GM04503 (cell line): ENCODE measurements around the gene FNBP1.

Experiments used
- DNase-seq: peaks from one replicate; pipeline ENCODE4 v3.0.0-alpha.2; 2012; ENCODE audit warnings: low read depth

Gene FNBP1

GRCh38 chr9:130042885-130043653 lies at the start of gene FNBP1:
FNBP1 (minus strand) TSS chr9:130043189; CDS start chr9:130042975, 214 bp downstream.
- DNase-seq, result no peak

- no peak for DNase-seq
Observed at GRCh38 chr9:130090915-130091314, 47.9 kb upstream of the FNBP1 start.

- DNase-seq, result no peak
Observed at GRCh38 chr9:130089141-130089540, 46.2 kb upstream of the FNBP1 start.

GRCh38 chr9:130088051-130088450 lies 45.1 kb upstream of the FNBP1 start:
- no peak for DNase-seq

- no peak for DNase-seq
Observed at GRCh38 chr9:130084337-130084736, 41.3 kb upstream of the FNBP1 start.

GRCh38 chr9:130078547-130078946 lies 35.6 kb upstream of the FNBP1 start:
- DNase-seq, result no peak

GRCh38 chr9:130073373-130073772 lies 30.4 kb upstream of the FNBP1 start:
- no peak for DNase-seq

GRCh38 chr9:130072515-130073235 lies 29.7 kb upstream of the FNBP1 start:
- no peak for DNase-seq

- no peak for DNase-seq
Observed at GRCh38 chr9:130069048-130069447, 26.1 kb upstream of the FNBP1 start.

- no peak for DNase-seq
Observed at GRCh38 chr9:130064621-130065020, 21.6 kb upstream of the FNBP1 start.

- DNase-seq, result no peak
Observed at GRCh38 chr9:130062750-130063149, 19.8 kb upstream of the FNBP1 start.

- DNase-seq, result no peak
Observed at GRCh38 chr9:130060296-130060695, 17.3 kb upstream of the FNBP1 start.

- DNase-seq, result no peak
Observed at GRCh38 chr9:130058887-130059286, 15.9 kb upstream of the FNBP1 start.

- DNase-seq, result no peak
Observed at GRCh38 chr9:130058154-130058553, 15.2 kb upstream of the FNBP1 start.

- DNase-seq, result no peak
Observed at GRCh38 chr9:130054820-130055219, 11.8 kb upstream of the FNBP1 start.

GRCh38 chr9:130054325-130054786 lies 11.4 kb upstream of the FNBP1 start:
- no peak for DNase-seq

- DNase-seq, result peak; percentile 26
Observed at GRCh38 chr9:130053504-130054324, 10.7 kb upstream of the FNBP1 start, which contains the start of gene GPR107. GPR107 (plus strand) TSS chr9:130053906; CDS start chr9:130053933, 27 bp downstream.

- no peak for DNase-seq
Observed at GRCh38 chr9:130053109-130053503, 10.1 kb upstream of the FNBP1 start.

- DNase-seq, result no peak
Observed at GRCh38 chr9:130051855-130052254, 8.9 kb upstream of the FNBP1 start.

GRCh38 chr9:130050462-130050861 lies 7.5 kb upstream of the FNBP1 start:
- no peak for DNase-seq

- no peak for DNase-seq
Observed at GRCh38 chr9:130049431-130050210, 6.6 kb upstream of the FNBP1 start.
